CMK (cell line): ENCODE data around the gene ANGPTL4.
"Not testable (repeated sequence)": the region's sequence is repeated elsewhere in the genome, so short reads cannot be mapped to it uniquely, and the experiment has no call there.

Experiments
- DNase-seq: peaks from one replicate; pipeline ENCODE4 v3.0.0-alpha.2; 2010; ENCODE audit warnings: low read depth

ANGPTL4 gene

DNA sequence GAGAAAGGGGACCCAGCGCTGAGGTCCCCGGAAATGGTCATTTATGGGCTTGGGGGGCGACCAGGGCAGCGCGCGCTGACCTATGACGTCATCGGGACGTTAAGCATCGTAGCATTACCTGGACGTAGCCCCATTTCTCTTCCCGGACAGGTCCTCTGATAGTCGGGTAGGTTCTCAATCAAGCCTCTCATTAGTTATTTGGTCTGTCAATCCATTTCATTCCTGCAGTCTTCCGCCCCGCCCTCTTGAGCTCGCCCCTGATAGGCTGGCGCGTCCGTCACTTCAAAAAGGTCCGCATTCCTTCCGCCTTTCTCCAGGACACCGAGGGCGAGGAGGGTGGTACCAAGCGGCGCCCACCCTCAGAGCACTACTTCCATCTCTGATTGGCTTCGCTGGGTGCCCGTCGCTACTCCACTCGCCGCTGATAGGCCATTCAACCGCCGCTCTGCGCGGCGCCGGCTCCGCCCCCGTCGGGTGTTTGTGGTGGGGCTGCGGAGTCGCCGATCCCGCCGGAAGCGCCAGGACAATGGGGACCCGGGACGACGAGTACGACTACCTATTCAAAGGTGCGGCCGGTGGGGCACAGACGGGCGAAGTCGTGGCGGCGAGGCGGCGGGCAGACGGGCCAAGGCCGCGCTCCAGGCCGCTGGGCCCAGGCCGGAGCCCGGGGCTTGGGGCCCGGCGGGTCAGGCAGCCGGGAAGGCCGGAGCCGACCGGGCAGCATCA lies 26.1 kb downstream of the ANGPTL4 start, which contains the start of gene RAB11B:
RAB11B (plus strand) TSS at position 470 of the 726 bp plus-strand sequence; CDS start at position 527, 57 bp downstream.
- DNase-seq: peak; percentile 98

DNA sequence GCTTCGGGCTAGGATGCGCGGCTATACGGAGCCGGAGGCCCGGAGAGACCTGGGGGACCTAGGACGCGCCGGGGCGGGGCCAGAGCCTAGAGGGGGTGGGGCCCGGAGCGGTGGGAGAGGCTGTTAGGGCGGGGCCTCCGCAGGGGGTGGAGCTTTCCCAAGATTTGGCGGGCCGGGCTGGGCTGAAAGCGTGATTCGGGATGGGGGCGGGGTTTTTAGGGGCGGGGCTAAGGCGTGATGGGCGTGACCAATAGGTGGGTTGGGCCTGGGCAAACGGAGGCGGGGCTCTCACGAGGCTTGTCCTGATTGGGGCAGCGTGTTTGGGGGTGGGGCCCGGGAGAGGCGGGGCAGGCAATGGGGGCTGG lies 26.6 kb downstream of the ANGPTL4 start:
- DNase-seq: peak; percentile 80

DNA sequence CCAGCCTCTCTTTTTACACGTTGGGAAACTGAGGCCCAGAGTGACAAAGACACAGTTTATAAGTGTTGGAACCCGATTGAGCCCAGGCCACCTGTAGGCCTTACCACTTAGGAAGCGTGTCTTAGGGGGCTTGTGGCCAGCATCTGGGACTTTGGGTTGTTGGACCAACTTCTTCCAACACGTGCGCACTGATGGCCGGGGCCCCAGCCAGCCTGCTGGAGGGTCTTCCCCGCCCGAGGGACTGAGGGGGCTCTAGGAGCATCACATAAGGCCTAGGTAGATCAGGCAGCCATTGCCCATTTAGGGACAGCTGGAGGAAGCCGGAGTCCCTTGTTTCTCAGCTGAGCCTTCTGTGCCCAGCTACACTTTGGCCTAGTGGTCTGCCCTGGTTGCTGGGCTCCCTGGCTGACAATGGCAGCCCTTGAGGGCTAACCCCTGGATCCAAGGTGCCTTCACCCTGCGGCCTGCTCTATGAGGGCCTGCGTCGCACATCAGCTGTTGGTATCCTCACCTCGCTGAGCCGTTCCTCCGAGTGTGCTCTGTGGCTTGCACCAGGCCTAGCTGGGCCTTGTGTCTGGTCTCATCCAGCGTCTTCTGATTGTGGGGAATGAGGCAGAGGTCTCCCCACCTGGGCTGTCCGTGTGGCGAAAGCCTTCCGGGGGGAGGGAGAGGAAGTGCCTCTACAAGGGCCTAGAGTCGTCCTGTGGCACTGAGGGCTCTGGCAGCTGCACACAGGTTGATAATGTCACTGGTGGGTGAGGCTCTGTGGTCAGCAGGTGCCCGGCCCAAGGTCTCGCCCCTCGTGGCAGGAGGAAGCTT lies 27.5 kb downstream of the ANGPTL4 start:
- DNase-seq: no peak

DNA sequence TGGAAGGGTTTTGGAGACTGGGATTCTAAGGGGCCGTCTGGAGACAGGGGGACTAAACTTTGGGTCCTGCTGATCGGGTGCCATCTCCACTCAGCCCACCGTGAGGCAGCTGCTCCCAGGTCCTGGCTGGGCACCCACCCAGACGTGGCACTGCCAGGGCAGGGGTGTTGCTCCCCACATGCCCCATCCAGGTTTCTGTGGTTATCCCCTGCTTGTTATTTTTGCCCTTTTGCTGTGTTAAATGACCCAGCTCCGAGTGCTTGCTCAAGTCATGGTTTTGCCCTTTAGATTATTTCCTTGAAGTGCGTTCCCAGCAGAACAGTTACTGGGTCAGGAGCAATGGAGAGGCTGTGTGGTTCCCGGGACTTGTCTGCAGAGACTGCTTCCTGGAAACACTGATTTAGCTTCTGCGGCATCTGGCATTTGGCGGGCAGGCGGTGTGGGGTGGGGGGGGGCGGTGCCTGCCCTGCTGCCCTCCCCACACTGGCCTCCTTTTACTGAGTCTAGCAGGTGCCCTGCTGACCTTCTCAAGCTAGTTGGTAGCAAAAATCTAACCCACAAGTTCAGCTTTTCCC lies 28.1 kb downstream of the ANGPTL4 start:
- DNase-seq: no peak

- DNase-seq: no peak
These were observed 29.4 kb downstream of the ANGPTL4 start for GRCh38 chr19:8393192-8393870.

- no peak for DNase-seq
These were observed 29.9 kb downstream of the ANGPTL4 start for GRCh38 chr19:8393871-8394250.

- no peak for DNase-seq
These were observed 31.7 kb downstream of the ANGPTL4 start for GRCh38 chr19:8395621-8396082.

DNA sequence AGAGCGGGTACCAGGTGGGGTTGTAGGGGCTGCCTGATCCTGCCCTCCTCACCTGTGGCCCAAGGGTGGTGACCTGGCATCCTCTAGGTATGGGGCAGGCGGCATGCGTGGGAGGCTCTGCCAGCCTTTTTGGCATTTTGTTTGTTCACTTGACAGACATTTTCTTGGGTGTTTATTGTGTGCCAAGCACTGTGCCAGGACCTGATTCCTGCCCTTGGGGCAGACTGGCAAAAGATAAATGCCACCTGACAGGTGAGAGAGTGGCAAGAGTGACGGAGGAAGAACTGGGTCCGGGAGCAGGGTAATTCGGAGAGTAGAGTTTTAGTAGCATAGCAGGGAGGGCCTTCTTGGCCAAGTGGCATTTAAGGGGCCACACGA lies 32.2 kb downstream of the ANGPTL4 start:
- no peak for DNase-seq

DNA sequence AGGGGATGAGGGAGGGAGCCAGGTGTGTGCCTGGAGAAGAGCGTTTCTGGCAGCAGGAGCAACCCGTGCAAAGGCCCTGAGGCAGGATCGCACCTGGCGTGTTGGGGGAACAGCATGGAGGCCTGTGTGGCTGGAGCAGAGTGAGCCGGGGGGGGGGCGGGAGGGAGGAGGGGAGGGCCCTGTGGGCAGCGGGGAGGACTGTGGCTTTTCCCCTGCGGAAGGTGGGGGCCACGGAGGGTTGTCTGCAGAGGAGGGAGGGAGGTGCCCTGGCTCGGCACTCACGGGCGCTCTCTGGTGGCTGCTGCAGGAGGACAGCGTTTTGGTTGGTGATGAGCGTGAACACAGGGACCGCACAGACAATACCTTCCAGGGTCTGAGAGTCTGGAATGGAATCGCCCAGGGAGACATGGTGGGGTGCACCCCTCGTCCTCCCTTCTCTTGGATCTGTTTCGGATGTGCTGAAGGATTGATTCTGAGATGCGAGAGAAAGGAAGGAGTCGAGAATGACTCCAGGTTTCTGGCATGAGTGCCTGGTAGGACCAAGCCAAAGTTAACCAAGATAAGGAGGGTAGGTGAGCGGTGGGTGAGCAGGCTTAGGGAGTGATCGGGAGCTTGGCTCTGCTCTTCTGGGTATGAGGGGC lies 32.7 kb downstream of the ANGPTL4 start:
- no peak for DNase-seq

DNA sequence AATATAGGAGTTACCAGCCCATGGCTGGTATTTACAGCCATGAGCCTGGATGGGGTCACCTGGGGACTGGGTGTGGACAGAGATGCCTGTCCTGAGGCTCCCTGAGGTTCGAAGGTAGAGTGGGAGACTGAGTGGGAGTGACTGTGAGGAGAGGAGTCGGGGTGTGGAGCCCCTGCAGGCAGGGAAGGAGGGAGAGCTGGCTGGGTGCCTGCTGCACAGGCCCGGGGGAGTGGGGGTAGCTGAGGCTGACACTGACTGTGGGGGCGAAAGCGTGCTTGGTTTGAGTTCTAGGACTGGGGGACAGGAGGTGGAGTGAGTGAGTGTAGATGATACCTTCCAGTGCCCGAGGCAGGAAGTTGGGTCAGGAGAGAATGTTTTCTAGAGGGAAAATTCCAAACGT lies 33.3 kb downstream of the ANGPTL4 start:
- DNase-seq: no peak

- DNase-seq: no peak
These were observed 33.9 kb downstream of the ANGPTL4 start for GRCh38 chr19:8397746-8398310.

- no peak for DNase-seq
These were observed 34.4 kb downstream of the ANGPTL4 start for GRCh38 chr19:8398311-8398771.

DNA sequence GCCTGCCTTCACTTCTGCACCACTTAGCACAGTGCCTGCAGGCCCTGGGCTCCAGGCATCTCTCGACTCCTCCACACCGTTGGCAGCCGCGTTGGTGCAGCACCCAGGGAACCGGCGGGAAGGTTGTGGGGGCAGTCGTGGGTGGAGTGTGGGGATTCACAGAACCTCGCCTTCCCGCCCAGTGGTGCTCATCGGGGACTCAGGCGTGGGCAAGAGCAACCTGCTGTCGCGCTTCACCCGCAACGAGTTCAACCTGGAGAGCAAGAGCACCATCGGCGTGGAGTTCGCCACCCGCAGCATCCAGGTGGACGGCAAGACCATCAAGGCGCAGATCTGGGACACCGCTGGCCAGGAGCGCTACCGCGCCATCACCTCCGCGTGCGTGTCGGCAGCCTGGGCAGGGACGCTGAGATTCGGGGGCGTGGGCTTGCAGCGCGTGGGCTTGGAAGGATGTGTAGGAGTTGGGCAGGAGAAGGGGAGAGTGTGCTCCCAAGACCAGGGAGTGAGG lies 35.8 kb downstream of the ANGPTL4 start:
- DNase-seq: no peak

DNA sequence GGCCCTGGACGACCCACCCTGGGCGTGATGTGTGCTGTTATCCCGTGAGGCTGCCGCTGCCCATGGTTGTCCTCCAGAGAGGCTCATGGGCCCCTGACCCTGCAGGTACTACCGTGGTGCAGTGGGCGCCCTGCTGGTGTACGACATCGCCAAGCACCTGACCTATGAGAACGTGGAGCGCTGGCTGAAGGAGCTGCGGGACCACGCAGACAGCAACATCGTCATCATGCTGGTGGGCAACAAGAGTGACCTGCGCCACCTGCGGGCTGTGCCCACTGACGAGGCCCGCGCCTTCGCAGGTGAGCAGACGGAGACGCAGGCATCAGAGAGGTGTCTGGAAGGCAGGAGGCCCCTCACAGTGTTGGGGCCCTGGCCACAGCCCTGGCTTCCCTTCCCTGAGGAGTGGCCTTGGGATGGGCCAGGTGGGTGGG lies 38.0 kb downstream of the ANGPTL4 start:
- DNase-seq: no peak

DNA sequence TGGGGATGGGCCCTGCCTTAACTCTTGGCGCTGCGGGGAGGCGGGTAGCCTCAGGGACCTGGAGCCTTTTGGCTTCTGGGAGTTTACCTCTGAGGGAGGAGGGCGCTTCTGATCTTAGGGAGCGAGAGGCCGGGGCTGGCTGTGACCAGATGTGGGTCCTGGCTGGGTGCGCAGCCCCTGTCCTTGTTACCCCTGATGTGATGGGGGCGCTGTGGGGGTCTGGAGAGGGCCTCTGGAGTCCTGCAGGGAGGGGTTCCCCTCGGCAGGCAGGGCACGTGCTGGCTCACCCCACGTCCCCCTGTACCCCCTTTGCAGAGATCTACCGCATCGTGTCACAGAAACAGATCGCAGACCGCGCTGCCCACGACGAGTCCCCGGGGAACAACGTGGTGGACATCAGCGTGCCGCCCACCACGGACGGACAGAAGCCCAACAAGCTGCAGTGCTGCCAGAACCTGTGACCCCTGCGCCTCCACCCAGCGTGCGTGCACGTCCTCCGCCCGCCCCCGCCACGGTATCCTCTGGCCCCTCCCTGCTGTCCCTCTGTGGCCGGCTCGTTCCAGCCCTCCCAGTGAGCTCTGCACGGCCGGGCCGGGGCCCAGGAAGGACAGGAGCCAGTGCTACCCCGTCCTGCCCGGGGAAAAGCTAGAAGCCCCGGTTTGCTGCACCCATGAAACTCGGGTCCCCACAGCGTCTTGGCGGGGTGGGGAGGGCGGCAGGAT lies 39.3 kb downstream of the ANGPTL4 start:
- no peak for DNase-seq

DNA sequence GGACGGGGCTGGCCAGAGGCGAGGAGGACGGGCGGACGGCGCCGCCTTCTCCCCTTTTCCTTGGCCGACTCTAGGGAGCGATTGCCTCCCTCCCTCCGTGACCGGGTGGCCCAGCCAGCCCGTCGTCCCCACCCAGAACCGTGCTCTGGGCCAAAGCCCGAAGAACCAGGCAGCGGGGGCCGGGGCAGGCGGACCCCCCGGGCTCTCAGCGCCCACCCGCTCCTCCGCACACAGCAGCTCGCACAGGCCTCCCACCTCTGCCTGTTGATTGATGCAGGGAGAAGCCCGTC lies 39.8 kb downstream of the ANGPTL4 start:
- no peak for DNase-seq

DNA sequence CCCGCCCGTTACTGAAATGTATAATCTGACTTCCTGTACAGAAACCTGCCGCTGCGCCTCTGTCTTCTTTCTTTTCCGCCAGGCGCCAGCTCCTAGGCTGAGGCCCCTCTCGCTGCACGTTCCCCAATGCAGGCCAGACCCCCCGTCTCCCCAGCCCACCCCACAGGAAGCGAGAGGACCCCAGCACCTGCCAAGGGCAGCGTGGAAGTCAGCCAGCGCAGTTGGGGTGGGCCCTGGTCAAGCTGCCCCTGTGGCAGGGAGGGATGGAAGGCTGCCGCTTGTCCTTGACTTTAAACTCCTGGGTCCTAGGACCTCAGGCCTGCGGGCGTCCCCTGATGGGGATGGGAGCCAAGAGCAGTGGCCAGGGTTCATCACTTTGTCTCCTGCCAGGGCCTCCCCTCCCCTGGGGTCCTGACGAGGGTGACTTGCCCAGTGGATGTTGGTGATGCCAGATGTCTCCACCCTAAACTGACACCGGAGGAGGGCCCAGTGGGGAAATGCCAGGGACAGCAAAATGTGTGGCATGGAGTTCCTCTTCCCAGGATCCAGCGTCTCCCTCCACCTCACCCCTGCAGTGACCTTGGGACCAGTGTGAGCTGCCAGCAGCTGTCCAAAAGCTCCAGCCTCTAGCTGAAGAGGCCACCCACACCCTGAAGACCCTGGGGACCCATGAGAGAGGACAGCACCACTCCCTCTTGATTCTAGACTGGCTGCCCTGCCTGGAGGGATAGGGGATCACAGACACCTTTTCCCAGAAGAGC lies 40.6 kb downstream of the ANGPTL4 start:
- no peak for DNase-seq

GRCh38 chr19:8410718-8411117 lies 46.8 kb downstream of the ANGPTL4 start:
- not testable (repeated sequence) for DNase-seq

GRCh38 chr19:8412783-8413628 lies 49.1 kb downstream of the ANGPTL4 start, which contains the start of gene MARCHF2:
MARCHF2 (plus strand) TSS chr19:8413305; CDS start chr19:8421841, 8,536 bp downstream.
- peak; percentile 90 for DNase-seq
